Measurements from ENCODE around the gene C3orf20. TPM values are rescaled to one million over a fixed set of nuclear protein-coding genes. Genes with fewer than 3 reads are reported as not detected.

C3orf20 gene
- total and polyA plus RNA-seq, 11 donors = 0.21 to 0.31 TPM; not detected in 9

- no peaks in the 10 kb centered on the region for H3K36me3 ChIP-seq
- WGBS, 4 donors = 90 to 93% (median 93%) methylated on average over 3 of the region's 3 CpGs
- no peak overlapping the region for H3K27ac ChIP-seq
- no peaks in the 10 kb centered on the region for H3K9me3 ChIP-seq
- peaks cover 0 to 5% (median 0%) of the 10 kb centered on the region in 12 donors for H3K4me1 ChIP-seq
- intact Hi-C loops (cut with DNase I) = no loop called here
- DNase-seq (no peak), ATAC-seq (no peak)
- no peak overlapping the region for H3K4me3 ChIP-seq
- no peak for TF ChIP-seq CTCF (IDR thresholded peaks at IDR 0.05)
- no peak for TF ChIP-seq POLR2A (IDR thresholded peaks at IDR 0.05)
- no peaks in the 10 kb centered on the region for H3K27me3 ChIP-seq
Observed at GRCh38 chr3:14762701-14763100, 87.8 kb downstream of the C3orf20 start.

GRCh38 chr3:14764331-14765059 is 89.6 kb downstream of the C3orf20 start:
- DNase-seq = no peak
- no peak for ATAC-seq
- TF ChIP-seq POLR2A (IDR thresholded peaks at IDR 0.05) (no peak), CTCF (IDR thresholded peaks at IDR 0.05) (no peak)

GRCh38 chr3:14765060-14765400 is 90.1 kb downstream of the C3orf20 start:
- no peak for TF ChIP-seq POLR2A (IDR thresholded peaks at IDR 0.05)
- TF ChIP-seq CTCF (IDR thresholded peaks at IDR 0.05) = no peak
- Histone ChIP-seq H3K36me3 (no peaks in the 10 kb centered on the region), H3K27ac (no peak overlapping the region), H3K27me3 (no peaks in the 10 kb centered on the region), H3K9me3 (no peaks in the 10 kb centered on the region), H3K4me1 (no peaks in the 10 kb centered on the region), H3K4me3 (no peak overlapping the region)
- WGBS, 4 donors = 92 to 97% (median 96%) methylated on average over 3 of the region's 3 CpGs
- DNase-seq (no peak), ATAC-seq (no peak)
- intact Hi-C loops (cut with DNase I) = no loop called here

More at GRCh38 chr3:14764331-14765059, 89.6 kb downstream of the C3orf20 start:
- H3K27me3 ChIP-seq = no peaks in the 10 kb centered on the region
- 83 to 89% (median 86%) methylated on average over 7 to 8 of the region's 8 CpGs for WGBS, 4 donors
- no peaks in the 10 kb centered on the region for H3K36me3 ChIP-seq
- H3K4me1 ChIP-seq = no peaks in the 10 kb centered on the region
- no peaks in the 10 kb centered on the region for H3K9me3 ChIP-seq
- intact Hi-C loops (cut with DNase I) = no loop called here
- H3K4me3 ChIP-seq = no peak overlapping the region
- H3K27ac ChIP-seq = no peak overlapping the region

- Histone ChIP-seq H3K9me3 (no peaks in the 10 kb centered on the region), H3K4me1 (no peaks in the 10 kb centered on the region), H3K27me3 (no peaks in the 10 kb centered on the region), H3K36me3 (no peaks in the 10 kb centered on the region), H3K27ac (no peak overlapping the region), H3K4me3 (no peak overlapping the region)
- TF ChIP-seq CTCF (IDR thresholded peaks at IDR 0.05) (no peak), POLR2A (IDR thresholded peaks at IDR 0.05) (no peak)
- no peak for DNase-seq
- ATAC-seq = no peak
- 76 to 89% (median 87%) methylated on average over 8 to 9 of the region's 9 CpGs for WGBS, 4 donors
- intact Hi-C loops (cut with DNase I) = no loop called here
Observed at GRCh38 chr3:14765576-14766427, 90.9 kb downstream of the C3orf20 start.

All from heart left ventricle (tissue), 16 donors.